HG03196 (cell line): Measurements from ENCODE around the gene KATNAL1.
"Not testable (repeated sequence)": the region's sequence is repeated elsewhere in the genome, so short reads cannot be mapped to it uniquely, and the experiment has no call there.

Experiments used
- ATAC-seq: cut with Tn5 transposase; IDR thresholded peaks from one replicate; pipeline ENCODE4 v1.9.1; 2021; ENCODE audit not compliant: unreplicated experiment

The KATNAL1 gene

DNA sequence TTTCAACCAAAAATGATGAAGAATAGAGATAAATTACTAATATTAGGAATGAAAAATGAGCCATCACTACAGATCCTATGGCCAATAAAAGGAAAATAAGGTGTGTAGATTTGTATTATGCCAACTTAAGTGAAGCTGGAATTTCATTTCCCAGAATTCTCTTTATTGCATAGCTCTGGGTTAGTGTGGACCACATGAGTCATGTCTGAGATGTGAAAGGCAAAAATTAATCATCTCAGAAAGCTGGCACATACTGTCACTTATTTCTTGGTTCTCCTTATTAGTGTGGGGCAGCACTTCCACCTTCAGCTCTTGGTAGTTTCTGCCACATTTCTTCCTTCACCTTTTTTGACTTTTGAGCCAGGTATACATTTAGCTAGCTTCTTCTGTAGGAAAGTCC lies 82.6 kb downstream of the KATNAL1 start:
- ATAC-seq: no peak

DNA sequence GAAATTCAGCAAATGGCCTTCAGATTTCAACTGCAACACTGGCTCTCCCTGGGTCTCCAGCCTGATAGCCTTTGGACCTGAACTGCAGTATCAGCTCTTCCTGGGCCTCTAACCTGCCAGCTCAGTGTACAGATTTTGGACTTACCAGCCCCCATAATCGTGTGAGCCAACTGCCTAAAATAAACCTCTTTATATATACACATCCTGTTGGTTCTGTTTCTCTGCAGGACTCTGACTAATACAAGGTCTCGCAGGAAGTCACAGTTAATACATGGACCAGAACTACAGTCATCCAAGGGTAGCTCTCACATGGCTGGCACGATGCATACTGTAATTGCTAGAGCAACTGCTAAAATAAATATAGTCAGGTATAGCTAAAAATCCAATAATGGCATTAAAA lies 85.1 kb downstream of the KATNAL1 start:
- no peak for ATAC-seq

DNA sequence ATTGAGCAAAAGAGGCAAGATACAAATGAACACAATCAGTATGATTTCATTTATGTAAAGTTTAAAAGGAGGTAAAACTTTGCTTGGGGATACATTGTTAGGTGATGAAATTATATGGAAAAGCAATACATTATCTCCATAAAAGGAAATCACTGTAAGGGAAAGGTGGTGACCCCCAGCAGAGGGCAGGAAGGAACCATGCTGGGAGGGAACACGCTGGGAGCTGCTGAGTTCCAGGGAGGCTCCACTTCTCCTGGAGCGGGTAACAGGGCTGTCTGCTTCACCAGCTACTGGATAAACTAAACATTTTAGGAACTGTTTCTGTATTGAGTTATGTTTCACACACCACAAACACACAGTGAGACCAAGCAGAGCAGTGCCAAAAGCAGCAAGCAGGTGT lies 91.2 kb downstream of the KATNAL1 start:
- ATAC-seq: no peak

DNA sequence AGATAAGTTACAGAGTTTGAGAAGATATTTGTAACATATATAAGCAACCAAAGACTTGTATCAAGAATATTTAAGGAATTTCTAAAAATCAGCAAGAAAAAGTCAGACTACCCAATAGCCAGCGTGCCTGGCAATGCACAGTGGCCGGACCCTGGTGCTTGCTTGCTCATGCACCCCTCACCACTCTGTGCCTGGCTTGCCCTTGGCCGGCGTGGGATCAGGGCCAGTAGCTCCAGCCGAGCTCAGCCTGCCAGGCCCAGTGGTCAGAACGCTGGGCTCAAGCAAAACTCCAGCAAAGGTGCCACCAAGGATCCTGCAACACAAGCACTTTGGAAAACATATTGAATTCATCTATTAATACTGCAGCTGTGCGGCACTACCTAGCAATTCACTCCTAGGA lies 95.1 kb downstream of the KATNAL1 start:
- no peak for ATAC-seq

DNA sequence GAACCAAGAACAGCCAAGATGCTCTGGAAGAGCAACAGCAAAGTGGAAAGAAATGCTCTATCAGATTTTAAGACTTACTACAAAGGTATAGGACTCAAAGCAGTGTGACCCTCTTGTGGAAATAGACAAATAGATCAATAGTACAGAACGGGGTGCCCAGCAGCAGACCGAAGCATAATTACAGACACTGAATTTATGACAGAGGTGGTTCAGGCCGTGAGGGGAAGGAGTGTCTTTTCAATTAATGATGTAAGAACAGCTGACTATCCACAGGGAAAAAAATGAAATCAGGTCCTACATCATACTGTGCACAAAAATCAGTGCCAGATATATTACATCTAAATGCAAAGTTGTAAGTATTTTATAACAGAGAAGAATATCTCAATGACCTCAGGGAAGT lies 95.6 kb downstream of the KATNAL1 start:
- no peak for ATAC-seq

DNA sequence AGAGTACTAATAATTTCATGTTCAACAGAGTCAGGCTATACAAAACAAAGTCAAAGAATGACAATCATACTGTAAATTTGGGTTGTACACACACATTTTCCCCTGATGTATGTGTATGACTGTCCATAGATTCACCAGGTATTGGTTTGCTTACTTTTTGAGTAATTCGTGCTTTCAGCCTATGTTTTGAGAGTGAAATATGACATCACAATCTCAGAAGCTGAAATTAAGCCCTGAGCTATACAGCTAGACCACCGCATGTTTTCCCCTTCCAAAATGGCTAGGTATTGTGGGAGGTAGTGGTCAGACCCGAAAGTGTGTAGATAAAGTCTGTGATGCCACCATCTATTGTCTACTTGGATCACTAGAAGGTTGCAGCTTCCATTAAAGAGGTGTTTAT lies 102.8 kb downstream of the KATNAL1 start:
- ATAC-seq: no peak

DNA sequence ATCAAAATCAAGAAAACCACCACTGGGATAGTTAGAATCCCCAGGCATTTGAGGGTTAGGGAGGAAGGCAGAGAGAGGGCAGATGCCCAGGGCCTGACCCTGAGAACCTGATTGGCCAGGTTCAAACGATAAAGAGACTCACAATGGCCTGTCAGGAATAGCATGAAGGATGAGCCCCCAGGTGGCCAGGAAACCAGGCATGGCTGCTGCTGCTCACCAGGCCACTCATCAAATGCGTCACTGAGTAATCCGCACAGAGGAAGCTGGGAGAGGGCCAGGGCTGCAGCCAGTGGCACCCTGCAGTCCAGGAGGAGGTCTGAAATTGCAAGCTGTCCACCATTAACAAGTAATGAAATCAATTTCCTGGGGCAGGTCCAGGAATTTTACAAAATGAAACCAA lies 111.3 kb downstream of the KATNAL1 start:
- ATAC-seq: no peak

DNA sequence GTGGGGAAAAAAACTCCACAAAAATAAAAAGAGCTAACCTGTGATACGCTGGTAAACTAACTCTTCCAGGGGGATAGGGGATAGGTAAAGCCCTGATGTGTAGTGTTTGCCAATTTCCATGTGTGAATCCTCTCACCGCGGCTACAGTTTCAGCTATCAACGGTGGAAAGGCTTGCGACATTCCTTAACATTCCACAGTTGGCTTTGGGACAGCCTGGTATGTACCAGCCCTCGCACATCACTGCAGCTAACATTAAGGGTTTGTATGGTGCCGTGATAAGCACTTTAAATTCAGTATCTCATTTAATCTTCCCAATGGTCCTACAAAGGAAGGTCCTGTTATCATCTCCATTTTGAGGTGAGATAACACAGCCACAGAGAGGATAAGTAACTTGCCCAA lies 112.4 kb downstream of the KATNAL1 start:
- ATAC-seq: no peak

DNA sequence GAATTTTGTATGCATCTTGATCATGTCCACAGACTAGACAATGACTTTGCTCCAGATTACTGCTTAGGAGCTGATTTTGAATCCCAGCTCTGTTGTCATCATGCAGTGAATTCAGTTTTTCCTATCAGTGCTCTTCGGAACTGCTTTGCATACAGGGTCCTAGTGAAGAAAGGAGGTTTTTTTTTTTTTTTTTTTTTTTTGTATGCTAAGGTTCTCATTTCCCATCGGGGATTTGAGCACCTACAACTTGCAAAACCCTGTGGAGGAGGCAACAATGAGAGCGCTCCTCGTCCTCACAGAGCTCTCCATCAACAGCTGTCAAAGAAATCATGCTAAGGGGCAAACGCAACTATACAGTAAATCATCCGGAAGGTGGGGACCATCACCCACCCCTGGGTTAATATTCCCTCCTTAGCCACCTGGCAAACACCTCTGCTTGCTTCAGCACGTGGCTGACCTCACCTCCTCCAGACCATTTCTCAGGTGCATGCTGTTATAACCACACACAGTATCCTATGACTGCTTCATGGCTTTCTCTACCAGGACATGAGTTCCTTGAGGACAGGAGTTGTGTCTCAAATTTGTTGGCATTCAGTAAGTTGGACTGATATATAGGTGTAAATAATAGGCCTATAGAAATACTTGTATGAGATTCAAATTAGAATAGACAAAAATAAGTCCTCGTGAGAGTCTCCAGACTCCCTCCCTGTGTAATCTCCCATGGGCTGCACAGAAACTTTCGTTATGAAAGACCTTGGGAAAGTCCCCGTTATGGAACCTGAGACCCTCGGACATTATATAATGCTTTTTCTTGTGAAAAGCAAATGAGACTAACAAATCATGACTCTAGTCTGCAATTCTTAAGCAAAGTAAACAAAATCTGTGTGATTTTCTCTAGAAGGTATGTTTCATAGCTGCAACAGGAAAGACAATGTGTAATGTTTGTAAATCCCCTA lies 113.8 kb downstream of the KATNAL1 start:
- ATAC-seq: no peak

DNA sequence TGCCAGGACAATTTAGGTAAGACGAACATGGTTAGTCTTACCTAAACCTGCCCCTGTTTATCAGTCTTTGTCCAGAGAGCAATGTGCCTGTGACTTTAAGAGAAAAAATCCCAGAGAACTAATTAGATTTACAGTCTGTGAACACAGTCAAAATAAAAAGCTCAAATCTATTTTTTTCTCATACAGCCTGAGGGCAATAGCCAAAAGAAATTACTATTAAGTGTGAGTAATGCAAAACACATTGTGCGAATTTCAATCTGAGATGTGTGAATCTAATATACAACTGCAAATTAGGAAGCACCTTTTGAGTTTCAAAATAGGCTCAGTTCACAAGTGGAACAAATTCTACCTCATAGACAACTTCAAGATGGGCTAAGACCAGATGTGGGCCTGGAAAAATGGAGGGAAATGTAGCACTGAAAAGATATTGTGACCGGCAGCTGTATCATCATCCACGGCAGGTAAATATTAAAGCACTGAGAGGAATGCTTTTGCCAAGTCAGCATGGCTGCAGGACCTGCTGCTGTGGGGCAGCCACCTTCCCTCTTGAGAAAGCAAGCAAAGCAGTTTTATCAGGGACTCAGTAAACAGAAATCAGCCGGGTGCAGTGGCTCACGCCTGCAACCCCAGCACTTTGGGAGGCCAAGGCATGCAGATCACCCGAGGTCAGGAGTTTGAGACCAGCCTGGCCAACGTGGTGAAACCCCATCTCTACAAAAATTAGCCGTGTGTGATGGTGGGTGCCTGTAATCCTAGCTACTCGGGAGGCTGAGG lies 114.8 kb downstream of the KATNAL1 start:
- no peak for ATAC-seq

DNA sequence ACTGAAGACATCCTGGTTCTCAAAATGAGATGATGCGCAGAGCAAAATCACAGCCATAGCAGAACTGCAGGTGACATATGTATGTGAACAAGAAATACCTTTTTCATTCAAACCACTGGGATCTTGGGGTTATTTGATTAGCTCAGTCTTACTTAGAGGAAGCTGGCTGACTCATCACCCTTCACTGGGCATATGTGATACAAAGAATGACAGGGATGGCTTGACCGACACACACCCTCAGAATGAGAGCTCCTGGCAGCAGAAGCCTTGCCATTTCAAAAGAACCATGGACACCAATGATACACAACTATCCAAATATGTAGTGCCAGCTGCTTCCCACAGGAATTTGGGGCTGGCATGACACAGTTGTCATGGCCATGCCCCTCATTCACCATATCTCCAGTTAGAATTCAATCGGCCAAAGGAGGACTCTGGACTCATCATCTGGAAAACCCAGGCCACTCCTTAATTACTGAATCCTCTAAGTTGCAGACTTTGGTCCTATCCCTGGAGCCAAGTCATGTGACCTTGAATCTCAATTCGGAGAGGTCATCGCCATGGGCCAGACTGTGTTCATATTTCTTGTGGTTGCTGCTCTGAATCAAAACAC lies 115.8 kb downstream of the KATNAL1 start:
- ATAC-seq: no peak

DNA sequence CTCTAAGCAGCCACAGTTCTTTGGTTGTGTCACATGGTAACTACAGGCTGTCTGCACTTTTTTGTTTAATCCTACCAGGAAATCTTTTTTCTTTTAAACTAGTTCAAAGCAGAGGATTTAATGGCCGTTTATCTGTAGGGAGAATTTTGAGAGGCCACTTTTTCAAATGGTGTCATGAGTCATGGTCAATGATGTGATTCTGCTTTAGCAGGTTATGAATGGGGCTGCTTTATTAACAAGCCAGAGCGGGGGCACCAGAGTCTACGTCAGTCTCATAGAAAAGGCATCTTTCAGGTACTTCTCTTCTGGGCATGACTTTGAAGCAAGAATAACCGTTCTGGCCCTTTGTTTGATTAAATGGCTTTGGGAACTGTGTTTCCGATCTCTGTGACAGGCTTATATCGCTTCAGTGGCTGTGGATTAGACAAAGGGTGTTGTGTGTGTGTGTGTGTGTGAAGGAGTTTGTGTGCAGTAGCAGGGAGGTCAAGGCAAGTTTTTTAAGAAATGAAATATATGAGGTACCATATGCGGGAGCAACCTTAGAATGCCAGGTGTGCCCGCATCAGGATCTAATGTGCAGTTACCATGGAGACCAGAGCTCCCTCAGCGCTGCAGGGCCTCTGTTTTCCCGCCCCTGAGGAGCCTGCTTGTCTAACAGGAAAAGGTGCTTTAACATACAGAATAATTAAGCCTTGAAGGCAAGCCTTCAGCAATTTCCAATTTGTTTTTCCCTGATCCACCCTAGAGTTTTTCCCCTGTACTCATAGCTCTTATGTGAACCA lies 120.5 kb downstream of the KATNAL1 start:
- no peak for ATAC-seq

DNA sequence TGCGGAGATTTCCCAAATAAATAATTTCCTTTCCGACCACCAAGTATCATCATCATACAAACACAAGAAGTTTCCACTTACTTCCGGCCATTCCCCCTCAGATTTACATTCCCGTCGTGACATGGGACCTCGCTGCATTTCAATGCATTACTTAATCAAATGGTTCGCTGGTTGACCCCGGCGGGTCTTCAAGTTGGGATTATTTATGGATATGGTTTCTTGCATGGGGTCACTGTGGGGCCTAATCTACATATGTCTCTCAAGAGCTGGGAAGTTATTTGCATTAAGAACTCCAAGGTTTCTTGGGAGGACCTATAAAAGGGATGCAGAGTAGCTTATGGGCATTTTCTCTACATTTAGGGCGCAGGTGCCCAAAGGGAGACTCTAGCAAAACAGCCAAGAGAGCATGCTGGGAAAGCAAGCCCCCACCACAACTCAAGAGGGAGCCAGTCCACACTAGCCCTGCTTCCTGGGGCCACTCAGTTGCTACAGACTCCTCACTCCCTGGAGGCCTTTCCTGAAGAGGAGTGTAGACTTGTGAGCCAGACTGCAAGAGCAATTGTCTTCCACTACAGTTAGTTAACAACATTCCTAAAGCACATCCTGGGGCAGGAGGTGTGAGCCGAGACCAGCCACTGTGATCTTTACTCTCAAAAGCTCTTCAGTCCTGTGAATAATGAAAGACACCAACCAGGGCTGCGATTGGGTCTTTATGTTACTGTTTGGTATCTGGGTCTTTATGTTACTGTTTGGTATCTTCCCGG lies 125.3 kb downstream of the KATNAL1 start:
- no peak for ATAC-seq

DNA sequence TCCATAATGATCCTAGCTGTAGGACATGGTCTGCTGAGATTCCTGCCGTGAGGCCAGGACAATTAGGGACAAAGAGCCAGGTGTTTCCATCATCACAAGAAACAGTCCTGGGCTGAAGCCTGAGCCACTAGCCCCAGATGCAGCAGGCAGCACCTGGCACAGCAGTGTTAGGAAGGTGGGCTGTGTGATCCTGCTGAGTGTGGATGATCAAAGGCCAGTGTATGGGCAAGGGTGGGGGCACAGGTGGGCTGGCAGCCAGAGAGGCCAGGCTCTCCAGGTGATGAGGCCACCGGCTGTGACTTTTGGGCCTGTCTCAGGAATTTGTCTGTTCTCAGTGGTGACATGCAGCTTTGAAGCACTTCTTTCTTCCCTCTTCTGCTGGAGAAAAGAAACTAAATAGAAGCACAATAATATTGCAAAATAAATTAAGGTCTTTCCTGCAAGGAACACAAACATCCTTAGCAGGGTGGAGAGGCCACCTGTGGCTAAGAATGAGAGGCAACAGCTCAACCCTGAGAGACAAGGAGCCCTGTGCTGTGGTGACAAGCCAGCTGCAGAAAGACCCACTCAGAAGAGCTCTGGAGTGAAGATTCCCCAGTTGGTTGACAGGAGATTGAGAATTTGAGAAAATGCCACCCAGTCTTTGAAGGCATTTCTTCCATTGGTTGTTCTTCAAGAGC lies 127.6 kb downstream of the KATNAL1 start:
- no peak for ATAC-seq

DNA sequence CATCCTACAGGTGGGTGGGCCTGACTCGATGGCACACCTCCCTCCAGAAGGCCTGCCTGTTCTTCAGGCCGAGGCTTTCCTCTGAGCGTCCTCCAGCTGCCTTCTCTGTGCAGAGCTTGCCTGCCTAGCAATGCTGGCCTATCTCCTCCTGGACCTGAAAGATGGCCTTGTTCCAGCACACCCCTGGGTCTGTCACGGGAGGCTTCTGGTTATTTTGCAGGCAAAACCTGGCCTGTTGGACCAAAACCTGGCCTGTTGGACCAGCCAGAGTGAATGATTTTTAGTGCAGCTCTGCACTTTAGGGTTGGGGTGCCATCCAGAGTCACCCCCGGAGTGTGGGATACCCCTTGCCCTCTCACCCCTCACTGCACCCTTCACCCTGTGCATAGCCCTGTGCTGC lies 128.4 kb downstream of the KATNAL1 start:
- no peak for ATAC-seq

DNA sequence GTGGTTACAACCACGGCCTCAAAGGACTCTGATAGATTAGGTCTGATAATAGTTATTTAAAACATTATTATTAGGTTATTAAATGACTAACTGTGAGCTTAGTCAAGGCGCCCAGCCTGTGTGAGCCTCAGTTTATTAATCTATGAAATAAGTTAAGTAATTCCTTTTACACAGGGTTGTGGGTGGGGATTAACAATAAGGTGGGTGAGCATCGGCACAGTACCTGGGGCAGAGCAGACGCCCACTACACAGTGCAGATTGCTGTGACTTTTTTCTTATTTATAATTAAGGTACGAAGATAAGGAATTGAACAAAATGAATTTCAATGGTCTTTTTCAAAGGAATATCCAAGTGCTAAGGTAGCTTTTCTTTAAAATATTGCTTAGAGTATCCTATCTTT lies 132.2 kb downstream of the KATNAL1 start:
- ATAC-seq: no peak

DNA sequence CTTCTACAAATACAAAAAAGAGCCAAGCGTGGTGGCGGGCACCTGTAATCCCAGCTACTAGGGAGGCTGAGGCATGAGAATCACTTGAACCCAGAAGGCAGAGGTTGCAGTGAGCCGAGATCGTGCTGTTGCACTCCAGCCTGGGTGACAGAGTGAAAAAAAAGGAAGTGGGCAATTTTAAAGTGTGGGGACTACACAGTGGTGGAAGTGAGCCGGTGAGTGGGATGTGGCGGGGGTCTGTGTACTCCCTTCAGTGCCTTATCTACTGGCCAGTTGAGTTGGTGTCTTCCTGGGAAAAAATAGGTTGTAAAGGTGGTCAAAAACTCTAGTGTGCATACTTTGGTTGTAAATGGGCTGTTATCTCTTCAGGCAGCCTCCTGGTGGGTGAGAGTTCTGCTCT lies 133.1 kb downstream of the KATNAL1 start:
- ATAC-seq: not testable (repeated sequence)

DNA sequence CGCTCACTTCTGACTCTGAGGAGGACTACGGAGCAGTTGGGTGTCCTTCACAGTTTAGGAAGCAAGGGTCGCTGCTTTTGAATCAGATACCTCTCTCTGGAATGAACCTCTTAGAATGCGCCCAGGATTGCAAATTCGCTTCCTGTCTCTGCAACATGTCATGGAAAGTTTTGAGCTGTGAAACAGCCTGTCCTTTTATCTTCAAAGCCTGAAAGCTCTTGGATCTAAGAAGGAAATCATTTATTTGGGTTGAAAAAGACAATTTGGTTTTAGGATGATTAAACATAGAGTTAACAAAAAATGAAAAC lies 134.1 kb downstream of the KATNAL1 start:
- no peak for ATAC-seq

DNA sequence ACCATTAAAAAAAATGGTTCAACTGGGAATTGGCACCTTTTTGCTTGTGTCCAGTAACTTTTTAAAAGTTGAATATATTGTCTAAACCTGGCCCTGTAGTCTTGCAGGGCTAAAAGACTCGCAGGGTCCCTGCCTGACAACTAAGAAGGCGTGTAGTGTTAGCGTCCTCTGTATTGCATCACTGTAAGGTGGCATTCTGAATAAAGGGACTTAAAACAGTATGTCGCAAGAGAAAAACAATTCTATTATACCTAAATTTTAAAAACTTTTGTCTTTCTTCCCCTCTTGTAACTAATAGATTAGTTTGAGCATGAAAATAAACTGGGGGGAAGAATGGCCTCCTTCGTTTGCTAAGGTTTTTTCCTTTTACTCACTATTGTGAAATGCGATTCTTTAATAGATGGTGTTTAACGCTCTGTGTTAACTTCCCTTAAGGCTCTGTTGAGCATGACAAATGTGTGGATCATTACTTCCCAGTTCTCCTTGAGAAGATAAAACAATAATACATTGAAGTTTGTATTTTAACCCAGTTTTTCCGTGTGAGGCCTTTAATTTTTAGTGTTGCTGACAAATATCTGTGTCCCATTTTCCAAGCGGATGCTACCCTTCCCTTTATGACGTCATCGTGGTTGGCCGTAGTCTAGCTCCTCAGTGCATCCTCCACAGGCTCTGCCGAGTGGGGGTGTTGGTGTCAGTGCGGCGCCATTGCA lies 134.6 kb downstream of the KATNAL1 start:
- no peak for ATAC-seq
